ENCODE results near the gene CCDC187.
"Not testable (repeated sequence)": the region's sequence is repeated elsewhere in the genome, so short reads cannot be mapped to it uniquely, and the experiment has no call there.

The CCDC187 gene

GRCh38 chr9:136238342-136238732, 65.6 kb downstream of the CCDC187 start:
- no peak for DNase-seq (ENCODE audit: low spot score)

- DNase-seq (ENCODE audit: low spot score) = no peak
Observed at GRCh38 chr9:136237486-136238341, 66.2 kb downstream of the CCDC187 start.

GRCh38 chr9:136236471-136237410, 67.2 kb downstream of the CCDC187 start:
- DNase-seq (ENCODE audit: low spot score) = not testable (repeated sequence)

GRCh38 chr9:136235709-136236455, 68.0 kb downstream of the CCDC187 start:
- DNase-seq (ENCODE audit: low spot score) = no peak

- no peak for DNase-seq (ENCODE audit: low spot score)
Observed at GRCh38 chr9:136235171-136235570, 68.7 kb downstream of the CCDC187 start.

- no peak for DNase-seq (ENCODE audit: low spot score)
Observed at GRCh38 chr9:136234597-136234996, 69.3 kb downstream of the CCDC187 start.

GRCh38 chr9:136233868-136234267, 70.0 kb downstream of the CCDC187 start:
- DNase-seq (ENCODE audit: low spot score) = no peak

GRCh38 chr9:136233411-136233810, 70.5 kb downstream of the CCDC187 start:
- DNase-seq (ENCODE audit: low spot score) = no peak

- DNase-seq (ENCODE audit: low spot score) = no peak
Observed at GRCh38 chr9:136232969-136233368, 70.9 kb downstream of the CCDC187 start.

GRCh38 chr9:136231478-136232297, 72.2 kb downstream of the CCDC187 start:
- DNase-seq (ENCODE audit: low spot score) = peak; percentile 13

- no peak for DNase-seq (ENCODE audit: low spot score)
Observed at GRCh38 chr9:136230773-136231172, 73.1 kb downstream of the CCDC187 start.

GRCh38 chr9:136230365-136230764, 73.5 kb downstream of the CCDC187 start:
- DNase-seq (ENCODE audit: low spot score) = no peak

GRCh38 chr9:136229096-136230065, 74.5 kb downstream of the CCDC187 start:
- no peak for DNase-seq (ENCODE audit: low spot score)

- DNase-seq (ENCODE audit: low spot score) = no peak
Observed at GRCh38 chr9:136228107-136228875, 75.6 kb downstream of the CCDC187 start.

GRCh38 chr9:136226680-136227407, 77.0 kb downstream of the CCDC187 start:
- DNase-seq (ENCODE audit: low spot score) = no peak

GRCh38 chr9:136225748-136226679, 77.9 kb downstream of the CCDC187 start:
- DNase-seq (ENCODE audit: low spot score) = peak; percentile 71

GRCh38 chr9:136225366-136225747, 78.5 kb downstream of the CCDC187 start:
- no peak for DNase-seq (ENCODE audit: low spot score)

Data from CD4-positive, alpha-beta T cell treated with Interleukin-2 at 100 ng/mL for 4 hours (primary cell).